Stimulated activated CD8-positive, alpha-beta memory T cell treated with anti-CD3 and anti-CD28 coated beads, Interleukin-7, amount 100 ng/mL, for 4 hours (primary cell): ENCODE results near the gene VAV3.
"Not testable (repeated sequence)": the region's sequence is repeated elsewhere in the genome, so short reads cannot be mapped to it uniquely, and the experiment has no call there.

Experiments used
- DNase-seq, 2 donors: peaks; one replicate each; pipeline ENCODE4 v3.0.0-alpha.2; 2020; ENCODE audit warnings: low read depth in 2 of 2

The VAV3 gene

DNA sequence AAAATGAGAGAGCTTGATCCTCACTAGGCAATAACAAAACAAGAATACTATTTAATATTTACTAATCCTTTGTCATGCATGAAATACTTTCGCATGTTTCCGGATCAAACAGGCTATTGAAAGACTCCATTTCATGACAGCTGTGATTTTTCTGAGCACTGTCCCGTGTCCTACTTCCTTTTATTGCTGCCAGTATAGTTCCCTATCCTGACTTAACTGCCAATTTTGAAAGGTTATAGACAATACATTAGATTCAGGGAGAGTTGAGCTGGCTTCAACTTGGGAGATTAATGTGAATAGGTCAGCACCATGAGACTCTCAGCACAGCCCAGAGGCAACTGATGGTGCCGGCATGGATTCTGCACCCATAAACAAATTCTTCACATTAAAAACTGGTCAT lies 225.8 kb downstream of the VAV3 start:
- no peak for DNase-seq

DNA sequence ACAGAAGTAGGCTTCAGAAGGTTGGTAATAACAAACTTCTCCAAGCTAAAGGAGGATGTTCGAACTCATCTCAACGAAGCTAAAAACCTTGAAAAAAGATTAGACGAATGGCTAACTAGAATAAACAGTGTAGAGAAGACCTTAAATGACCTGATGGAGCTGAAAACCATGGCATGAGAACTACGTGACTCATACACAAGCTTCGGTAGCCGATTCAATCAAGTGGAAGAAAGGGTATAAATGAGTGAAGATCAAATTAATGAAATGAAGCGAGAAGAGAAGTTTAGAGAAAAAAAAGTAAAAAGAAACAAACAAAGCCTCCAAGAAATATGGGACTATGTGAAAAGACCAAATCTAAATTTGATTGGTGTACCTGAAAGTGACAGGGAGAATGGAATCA lies 231.6 kb downstream of the VAV3 start:
- not testable (repeated sequence) for DNase-seq

DNA sequence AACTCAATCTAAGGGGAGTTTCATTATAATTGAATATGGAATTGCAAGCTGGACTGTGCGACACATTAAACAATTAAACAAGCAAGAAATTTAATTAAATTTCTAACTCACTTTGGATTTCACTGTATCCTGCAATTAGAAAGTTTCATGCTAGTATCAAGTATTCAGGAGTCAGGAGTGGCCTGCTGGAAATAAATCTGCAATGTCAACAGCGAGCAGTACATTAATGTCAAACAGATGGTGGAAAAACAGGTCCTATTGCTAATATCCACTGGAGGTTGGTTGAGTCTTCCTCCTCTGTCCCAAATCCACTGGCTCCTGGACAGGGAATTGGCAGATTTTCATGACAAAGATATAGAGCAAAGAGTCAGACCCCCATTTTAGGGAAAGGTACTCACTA lies 237.1 kb downstream of the VAV3 start:
- DNase-seq: no peak

DNA sequence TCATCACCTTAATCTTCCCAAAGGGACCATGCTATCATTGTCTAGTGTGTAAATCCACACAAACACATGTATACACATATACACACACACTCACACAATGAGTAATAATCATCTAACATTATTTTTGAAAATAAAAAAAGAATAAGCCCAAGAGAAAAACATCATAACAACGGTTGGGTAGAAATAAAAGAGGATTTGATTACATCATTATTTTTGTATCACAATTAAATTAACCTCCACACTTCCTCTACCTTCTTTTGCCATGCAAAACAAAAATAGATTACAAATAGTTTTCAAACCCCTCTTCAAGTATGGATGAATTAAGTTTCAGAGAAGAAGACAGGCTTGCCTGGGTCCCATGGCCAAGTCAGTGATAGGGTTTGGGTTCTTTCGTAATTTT lies 238.1 kb downstream of the VAV3 start:
- DNase-seq: no peak

DNA sequence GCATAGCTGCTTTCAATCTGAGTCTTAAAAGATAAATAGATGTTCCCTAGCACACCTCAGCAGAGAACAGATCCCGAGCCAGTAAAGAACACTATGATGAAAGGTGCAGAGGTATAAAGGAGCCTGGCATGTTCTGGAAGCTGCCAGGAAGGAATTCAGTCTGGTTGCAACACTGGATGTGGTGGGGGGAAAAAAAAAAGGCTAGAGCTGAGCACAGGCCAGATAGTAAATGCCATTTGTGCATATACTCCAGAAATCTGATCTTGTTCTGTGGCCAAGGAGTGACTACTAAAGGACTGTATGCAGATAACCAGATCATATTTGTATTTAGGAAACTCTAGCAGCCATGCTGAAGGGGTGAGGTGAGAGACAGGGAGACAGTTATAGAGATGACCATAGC lies 240.3 kb downstream of the VAV3 start:
- no peak for DNase-seq

DNA sequence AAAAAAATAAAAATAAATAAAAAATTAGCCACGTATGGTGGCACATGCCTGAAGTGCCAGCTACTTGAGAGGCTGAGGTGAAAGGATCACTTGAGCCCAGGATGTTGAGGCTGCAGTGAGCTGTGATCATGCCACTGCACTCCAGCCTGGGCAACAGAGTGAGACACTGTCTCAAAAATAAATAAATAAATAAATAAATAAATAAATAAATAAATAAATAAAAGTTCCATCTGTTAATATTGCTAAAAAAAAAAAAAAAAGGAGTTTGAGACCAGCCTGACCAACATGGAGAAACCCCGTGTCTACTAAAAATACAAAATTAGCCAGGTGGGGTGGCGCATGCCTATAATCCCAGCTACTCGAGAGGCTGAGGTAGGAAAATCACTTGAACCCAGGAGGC lies 244.8 kb downstream of the VAV3 start:
- not testable (repeated sequence) for DNase-seq

DNA sequence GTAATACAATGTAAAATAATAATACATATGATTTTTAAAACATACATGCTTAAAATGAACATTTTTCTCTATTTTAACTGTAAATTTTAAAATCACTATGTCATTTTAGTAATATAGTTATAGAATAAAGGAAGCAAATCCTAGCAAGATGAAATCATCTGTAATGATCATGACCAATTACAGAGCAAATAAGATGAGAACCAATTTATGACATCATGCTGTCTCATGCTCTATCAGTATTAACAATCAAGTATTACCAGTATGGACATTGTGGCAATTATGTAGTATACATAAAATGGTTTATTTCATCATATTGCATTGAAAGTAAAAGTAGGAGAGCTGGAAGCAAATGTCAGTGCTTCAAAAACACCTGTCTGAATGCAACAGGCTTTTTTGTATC lies 255.0 kb downstream of the VAV3 start:
- DNase-seq: no peak

DNA sequence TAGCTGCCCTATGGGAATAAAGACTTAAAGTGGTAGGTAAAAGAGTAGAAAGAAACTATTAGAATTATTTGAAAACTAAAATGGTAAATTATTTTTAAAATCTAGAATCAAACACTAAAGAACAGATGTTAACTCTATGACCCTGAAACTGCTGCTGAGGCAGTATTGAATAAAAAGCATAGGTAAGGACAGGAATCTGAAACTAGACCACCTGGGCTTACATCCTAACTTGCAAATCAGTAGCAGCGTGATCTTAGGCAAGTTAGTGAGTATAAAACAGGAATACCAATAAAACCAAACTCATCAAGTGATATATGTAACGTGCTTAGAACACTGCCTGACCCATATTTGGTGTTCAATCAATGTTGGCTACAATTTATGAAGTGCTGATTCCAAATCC lies 257.9 kb downstream of the VAV3 start:
- DNase-seq: no peak

DNA sequence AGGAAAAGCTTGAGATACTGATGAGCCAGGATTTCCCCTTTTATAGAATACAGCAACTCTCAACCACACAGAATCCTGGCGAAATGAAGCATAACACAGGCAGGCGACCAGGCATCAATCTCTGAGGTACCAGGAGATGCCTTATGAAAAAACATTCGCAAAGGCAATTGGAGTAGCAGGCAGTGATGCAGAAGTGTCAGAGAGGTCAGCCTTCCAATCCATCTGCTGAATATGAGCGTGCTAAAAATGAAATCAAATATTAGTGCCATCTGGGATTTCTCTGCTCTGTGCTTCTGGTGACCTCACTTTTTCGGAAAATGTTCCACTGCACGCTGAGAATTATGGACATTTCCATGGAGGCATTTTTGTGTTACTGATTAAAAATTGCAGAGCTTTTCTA lies 258.8 kb downstream of the VAV3 start:
- DNase-seq: no peak

DNA sequence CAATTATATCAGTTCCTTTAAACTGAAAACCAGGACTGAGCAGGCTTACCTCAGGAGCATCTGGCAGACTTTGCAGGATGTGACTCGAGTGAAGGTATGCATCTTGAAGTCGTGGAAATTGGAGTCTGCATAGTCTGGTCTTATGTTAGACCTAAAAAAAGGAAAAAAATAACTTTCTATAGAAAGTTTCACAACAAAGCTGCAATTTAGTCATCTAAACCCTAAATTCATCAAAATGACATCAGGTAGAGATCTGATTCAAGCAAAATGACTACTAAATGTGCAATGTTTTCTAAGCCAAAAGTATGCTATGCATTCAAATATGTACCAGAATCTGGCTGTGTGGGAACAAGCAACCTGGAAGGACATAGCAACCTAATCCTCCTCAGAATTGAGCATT lies 260.1 kb downstream of the VAV3 start:
- DNase-seq: no peak

DNA sequence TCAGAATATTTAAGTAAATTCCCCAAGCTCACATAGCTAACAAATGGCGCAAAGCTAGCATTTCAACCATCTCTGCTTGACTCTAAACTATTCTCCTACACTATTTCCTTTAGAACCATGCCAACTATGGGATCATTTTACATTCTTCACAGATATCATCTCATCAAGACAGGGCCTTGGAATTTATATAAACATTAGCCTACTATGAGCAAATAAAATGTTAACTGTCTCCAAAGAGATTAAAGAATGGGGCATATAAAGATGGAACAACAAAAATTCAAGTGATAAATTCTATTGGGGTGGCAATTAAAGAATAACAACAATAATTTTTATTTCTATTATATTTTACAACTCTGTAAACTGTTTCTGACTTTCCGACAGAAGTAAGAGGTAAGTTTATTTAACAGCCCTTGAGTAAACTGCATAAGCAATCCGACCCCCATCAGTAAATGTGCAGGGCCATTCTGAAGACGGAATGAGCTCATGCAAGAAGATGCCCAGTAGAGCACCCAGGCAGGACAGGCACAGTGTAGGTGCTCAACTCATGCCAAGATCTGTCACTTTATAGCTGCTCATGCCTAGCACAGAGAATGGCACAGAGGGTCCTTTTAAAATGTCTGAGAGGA lies 261.9 kb downstream of the VAV3 start:
- DNase-seq: no peak

DNA sequence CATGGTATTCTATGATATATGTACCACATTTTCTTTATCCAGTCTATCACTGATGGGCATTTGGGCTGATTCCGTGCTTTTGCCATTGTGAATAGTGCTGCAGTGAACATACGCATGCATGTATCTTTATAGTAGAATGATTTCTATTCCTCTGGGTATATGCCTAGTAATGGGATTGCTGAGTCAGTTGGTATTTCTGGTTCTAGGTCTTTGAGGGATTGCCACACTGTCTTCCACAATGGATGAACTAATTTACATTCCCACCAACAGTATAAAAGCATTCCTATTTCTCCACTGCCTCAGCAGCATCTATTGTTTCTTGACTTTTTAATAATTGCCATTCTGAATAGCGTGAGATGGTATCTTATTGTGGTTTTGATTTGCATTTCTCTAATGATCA lies 264.3 kb downstream of the VAV3 start:
- DNase-seq: not testable (repeated sequence)

DNA sequence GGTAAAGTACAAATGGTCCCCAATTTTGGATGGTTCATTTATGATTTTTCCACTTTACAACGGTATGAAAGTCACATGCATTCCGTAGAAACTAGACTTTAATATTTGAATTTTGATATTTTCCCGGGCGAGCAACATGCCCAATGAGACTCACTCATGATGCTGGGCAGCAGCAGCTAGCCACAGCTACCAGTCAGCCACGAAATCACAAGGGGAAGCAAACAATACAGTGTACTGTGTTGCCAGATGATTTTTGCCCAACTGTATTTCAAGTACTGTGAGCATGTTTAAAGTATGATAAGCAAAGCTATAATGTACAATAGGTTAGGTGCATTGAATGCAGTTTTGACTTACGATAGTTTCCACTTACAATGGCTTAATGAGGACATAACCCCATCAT lies 266.8 kb downstream of the VAV3 start:
- DNase-seq: no peak

DNA sequence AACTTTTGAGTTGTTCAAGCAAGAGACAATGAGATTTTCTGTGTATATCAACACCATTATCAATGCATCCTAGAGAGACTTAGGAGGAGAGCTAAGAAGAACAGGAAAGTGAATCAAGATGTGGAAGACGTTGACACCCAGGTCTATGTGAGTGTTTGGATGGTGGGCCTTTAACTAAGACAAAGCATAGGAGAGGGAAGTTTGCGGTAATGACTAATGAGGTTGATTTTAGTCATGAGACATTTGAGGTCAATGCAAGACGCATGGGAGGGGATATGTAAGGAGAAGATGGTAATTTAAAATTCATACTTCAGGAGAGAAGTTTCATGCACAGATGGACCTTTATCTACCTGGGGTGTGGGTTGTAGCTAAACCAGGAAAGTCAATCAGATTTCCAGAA lies 269.6 kb downstream of the VAV3 start:
- no peak for DNase-seq

DNA sequence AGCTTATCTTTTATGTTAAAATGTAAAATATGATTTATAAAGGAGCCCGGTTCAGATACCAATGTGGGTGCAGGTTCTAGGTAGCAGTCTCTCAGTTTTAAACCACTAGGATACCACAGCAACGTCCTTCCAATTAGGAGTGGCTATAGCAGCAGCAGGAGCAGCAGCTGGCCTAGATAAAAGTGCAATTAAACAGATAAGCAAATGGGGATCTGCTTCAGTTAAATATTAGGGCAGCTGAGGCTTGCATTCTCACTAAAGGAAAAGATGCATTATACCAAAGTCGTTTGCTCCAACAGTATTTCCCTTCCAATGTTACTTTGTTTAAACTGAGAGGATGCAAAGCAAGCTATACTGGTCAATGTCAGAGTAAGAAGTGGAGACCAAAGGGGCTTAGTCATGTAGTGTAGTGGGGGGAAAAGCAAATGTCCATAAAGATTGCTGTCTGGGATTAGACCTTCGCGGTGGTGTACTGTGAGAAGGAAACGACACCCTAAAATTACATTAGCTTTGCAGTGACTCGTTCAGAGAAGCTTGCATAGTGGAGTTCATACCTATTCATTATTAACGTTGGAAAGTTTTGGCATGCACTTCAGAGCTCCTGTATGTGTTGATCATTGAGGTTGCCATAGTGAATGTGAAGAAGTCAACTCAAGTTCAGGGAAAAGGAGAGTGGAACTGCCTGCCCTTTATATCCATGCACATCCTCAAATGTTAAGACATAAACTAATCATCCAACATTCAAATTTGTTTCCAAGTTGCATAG lies 272.2 kb downstream of the VAV3 start:
- no peak for DNase-seq

DNA sequence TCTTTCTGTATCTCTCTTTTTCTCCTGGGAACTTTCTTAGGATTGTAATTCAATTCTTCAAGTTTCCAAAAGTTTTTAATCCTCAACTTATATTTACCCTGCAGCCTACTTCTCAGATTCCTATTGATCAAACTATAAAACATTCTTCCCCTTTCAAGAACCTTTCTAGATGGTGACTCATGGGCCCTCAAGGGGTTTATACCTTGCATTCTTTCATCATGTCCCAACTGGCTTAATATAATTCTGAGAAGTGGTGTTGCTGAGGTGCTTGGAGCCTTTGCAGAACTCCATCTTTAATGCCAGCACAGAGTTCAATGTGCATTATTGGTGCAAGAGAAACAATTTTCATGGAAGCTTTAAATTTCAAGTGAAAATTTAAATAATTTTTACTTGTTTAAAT lies 273.4 kb downstream of the VAV3 start:
- no peak for DNase-seq

DNA sequence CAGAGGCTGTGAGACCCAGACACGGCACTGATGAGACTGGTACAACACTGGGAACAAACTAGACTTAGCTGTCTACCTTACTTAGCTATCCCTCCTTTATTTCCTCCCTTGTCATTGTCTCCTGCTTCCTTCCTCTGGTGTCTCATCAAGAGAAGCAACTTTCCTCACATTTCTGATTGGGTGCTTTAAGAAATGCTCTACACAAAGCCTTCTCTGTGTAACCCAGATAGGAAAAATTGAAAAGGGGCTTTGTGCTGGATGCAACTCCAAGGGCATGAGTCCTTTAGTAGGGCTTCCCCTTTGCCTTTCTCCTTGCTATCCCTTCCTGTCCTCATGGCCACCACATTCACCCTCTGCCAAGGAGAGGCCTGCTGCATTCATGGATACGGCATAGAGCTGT lies 274.5 kb downstream of the VAV3 start:
- DNase-seq: no peak

DNA sequence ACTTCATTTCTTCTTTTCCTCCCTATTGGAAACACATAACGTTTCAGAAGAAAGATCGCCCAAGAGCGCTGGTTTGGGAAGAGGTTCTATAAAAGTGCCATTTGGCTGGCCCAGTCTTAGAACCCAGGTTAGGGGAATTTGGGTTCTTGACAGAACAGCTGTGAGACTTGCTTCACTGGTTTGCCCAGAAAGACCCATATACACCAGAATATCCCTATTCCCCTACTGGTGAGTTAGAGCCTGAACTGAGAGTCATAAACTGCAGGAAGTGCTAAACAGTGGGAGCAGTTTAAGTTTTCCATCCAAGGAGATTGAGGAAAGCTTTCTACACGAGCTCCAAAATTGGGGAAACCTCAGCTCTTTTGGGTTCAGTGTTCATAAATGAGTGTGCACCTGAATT lies 275.2 kb downstream of the VAV3 start:
- no peak for DNase-seq

DNA sequence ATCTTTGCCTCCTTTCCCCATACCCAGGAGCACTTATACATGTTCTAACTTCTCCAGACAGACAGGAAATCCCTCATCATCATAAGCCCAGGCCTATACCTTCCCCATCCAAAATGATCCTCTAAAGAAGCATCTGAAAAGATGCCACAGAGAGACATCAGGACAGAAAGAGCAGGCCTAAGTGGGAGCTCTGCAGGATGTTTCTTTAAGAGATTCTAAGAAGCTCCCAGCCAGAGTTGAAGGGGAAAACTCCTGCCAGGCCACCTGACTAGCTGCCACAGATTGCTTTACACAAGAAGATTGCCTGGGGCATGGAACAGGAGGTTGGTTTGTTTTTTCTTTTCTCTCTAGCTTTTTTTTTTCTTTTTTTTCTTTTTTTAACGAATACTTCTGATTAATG lies 275.8 kb downstream of the VAV3 start:
- DNase-seq: no peak

DNA sequence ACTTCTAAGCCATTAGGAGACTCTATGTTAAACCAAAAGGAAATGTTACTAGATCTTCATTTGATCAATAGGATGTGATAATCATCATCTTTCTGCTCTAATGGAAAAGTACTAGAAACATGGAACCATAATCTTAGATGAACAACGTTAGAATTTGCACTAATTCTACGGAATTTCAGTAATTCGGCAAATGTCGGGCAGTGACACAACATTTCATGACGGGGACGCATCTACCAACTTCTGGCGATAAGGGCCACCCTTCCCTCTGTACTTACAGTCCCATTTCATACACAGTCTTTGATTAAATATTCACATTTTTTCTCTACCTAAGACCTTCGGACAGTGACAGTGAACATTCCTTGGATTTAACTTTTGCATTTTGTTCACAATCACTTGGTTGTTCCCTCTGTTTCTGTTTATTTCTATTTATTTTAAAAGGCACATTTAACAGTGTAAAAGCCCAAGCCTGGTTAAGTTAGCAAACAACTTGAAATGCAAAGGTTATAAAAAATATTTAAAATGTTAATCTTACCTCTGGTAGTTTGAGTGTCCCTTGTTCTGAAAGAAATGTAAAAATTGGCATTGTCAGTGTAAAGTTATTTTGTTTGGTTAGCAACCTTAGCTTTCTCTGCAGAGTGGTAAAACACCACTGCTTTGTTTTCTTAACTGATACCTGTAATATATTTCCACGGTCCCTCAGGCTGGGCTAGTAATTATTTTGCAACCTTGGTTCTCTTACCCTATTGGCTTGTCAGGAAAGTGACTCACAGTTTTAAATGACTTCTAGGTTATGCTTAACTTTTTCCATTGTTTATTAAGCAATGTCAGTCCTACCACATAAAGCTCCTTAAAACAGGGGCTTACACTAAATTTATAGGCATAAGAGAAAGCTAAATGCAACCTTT lies 276.9 kb downstream of the VAV3 start:
- DNase-seq: no peak

DNA sequence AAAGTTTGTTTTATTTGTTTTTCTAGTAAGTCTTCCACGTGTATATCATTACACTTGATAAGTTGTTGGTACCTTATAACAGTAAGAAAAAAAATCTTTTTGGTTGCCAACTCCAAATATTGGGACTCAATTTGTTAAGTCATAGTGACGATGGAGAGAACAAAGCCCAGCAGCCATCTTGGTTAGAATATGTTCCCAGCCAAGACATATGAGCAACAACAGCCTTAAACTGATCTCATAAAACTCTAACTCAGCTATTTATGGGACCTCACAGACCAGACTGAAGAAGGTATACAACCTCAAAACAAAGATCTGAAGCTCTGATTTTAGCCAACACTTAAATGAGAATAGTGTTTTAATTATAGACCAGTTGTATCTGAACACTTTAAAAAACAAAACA lies 281.3 kb downstream of the VAV3 start:
- DNase-seq: no peak

DNA sequence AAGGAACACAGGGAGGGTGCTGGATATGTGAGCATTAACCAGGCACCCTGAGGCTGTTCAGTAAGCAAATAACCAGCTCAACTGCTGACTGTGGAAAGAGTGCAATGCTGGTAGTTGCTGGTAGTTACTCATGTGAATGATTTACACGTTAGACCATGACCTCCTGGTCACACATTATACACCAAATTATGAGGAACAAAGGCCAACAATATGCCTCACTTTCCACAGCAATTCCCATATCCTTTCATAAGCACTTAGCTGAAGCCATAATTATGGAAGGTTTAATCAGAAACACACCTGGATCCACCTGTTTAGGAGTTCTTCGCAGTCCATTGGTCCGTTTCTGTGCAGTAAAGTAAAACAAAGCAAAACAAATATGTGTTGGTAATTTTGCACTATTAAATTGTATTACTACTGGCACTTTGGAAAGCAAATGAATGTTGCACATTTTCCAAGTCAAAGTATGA lies 281.8 kb downstream of the VAV3 start:
- DNase-seq: no peak

DNA sequence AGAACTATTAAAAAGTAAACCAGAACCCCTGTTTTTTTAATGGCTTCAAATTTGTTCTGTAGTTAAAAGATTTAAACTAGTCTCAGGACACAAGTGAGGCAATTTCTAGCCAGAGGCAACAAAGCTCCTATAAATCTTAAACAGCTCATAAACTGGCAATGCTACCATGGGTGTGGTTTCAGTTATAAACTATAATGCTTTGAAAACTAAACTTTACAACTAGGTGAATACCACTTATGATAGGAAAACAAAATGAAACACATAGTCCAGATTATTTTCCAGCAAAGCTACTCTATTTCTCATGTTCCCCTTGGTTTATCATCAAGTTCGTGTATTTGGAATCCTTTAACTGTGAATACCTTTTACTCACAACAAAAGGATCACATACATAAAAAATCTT lies 282.5 kb downstream of the VAV3 start:
- no peak for DNase-seq
